GM21529 (cell line): ENCODE results near the gene PPP4R3B.

Source experiments
- ATAC-seq: cut with Tn5 transposase; IDR thresholded peaks from one replicate; pipeline ENCODE4 v1.9.1; 2021; ENCODE audit not compliant: unreplicated experiment

PPP4R3B gene

GRCh38 chr2:55519938-55520885 is 97.2 kb downstream of the PPP4R3B start:
- peak; percentile 9 for ATAC-seq

GRCh38 chr2:55518841-55519165 is 98.6 kb downstream of the PPP4R3B start:
- peak; percentile 2 for ATAC-seq

GRCh38 chr2:55511508-55512124 is 105.8 kb downstream of the PPP4R3B start:
- no peak for ATAC-seq

GRCh38 chr2:55502590-55503141 is 114.8 kb downstream of the PPP4R3B start:
- ATAC-seq: no peak

DNA sequence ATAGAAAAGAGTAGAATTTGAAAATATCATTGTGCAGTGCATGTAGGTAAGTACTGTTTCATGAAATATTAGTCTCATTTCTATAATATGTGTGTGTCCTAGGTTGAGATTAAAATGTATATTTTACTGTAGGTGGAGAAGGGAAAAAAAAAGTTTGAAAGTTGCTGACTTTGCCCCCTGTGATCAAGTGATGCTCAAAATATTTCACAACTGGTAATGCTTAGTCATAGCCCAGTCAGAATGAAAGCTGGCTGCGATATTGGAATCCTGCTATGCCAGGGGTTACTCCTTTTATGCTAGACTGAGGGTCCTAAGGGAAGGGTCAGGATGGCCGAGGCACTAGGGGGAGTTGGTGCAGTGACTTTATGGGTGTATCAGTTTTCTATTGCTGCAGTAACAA is 117.4 kb downstream of the PPP4R3B start:
- no peak for ATAC-seq

DNA sequence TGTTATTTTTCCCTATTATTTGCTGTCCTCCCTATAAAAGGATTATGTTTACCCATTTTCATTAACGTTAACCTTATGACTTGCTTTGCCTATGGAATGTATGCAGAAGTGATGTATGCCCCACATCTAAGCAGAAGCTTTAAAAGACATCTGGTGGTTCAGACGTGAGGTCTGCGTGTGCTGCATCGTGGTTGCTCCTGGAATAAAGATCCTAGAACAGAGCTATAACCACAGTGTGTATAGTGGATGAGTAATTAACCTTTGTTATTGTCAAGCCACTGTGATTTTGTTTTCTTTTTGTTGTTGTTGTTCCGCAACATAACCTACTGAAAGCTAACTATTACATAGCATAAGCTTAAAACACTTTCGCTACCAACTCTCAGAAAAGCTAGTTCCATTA is 118.8 kb downstream of the PPP4R3B start:
- ATAC-seq: no peak
